ENCODE data around the gene GRHL1.

Gene GRHL1

DNA sequence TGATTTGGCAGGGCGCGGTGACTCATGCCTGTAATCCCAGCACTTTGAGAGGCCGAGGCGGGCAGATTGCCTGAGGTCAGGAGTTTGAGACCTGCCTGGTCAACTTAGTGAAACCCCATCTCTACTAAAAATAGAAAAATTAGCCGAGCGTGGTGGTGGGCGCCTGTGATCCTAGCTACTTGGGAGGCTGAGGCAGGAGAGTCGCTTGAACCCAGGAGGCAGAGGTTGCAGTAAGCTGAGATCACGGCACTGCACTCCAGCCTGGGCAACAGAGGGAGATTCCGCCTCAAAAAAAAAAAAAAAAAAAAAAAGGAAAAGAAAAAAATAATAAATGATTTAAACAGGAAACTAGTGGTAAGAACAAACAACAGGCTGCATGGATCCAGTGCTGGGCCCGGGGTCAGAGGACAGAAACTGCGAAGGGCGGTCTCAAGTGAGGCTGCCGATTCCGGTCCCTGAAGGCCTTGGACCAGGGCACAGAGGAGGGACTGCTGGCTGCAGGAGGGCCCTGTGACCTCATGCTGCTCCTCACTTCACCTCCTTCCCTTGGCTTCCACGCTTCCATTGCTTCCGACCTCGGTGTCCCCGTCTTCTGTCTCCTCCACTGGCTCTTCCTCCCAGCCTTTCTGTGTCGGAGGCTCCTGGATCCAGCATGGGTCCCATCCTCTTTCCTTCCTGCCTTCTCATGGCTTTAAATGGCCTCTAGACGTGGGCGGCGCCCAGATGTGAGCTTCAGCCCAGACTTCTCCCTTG lies 2.1 kb upstream of the GRHL1 start:
- DNase-seq: no peak

DNA sequence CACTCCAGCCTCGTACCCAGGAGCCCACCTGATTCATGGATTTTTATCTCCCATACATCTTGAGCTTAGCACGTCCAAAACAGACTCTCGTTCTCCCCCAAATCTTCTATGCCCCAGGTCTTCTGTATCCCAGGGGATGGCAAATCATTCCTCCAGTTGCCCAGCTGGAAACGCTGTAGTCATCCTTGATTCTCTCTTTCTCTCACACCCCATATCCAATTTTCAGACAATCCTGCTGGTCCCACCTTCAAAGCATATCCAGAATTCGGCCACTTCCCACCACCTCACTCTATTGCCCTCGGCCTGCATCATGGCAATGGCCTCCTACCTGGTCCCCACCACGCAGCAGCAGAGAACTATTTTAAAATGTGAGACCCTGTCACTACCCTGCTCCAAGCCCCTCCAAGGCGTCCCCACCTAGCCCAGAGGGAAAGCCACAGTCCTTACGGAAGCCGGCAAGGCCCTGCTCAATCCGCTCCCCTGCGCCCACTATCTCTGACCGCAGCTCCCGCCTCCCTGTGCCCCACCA lies 1.4 kb upstream of the GRHL1 start:
- no peak for DNase-seq

DNA sequence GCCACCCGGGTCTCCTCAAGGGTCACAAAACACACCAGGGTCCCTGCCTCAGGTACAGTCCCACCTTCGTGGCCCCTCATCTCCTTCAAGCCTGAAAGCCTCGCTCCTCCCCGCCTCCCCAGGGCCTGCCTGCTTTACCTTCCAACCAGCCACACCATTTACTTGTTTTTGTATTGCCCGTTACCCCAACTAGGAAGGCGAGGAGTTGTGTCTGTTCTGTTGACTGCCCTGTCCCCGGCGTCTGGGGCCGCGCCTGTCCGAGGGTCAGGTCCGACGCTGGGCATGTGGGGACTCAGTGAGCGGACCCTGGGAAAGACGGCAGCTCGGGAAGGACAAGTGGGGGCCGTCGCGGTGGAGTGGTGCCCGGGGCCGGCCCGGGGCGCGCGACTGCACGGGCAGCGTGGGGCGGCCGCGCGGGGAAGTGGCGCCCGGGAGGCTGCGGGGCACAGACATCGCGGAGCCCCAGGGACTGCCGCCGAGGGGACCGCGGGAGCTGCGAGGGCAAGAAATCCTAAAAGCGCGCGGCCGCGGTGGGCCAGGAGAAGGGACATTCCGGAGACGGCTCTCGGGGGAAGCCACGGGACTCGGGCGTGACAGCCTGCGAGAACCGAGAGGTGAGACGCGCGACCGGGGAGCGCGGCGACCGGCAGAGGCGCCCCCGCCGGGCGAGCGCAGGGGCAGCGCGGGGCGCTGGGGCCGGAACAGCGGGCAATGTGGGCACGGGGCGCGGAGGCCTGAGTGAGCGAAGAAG lies 797 bp upstream of the GRHL1 start:
- no peak for DNase-seq

DNA sequence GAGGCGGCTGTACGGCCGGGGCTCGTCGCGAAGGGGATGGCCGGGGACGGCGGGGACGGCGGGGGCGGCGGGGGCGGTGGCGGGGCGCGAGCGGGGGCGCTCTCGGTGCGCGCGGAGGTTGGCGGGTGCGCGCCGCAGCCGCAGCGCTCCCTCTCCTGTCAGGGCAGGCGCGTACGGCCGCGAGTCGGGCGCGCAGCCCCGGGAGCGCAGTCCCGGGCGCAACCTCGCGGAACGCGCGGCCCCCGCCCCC lies 296 bp upstream of the GRHL1 start:
- DNase-seq: no peak

- no peak for DNase-seq
Measured at GRCh38 chr2:9952286-9952737, 819 bp downstream of the GRHL1 start.

DNA sequence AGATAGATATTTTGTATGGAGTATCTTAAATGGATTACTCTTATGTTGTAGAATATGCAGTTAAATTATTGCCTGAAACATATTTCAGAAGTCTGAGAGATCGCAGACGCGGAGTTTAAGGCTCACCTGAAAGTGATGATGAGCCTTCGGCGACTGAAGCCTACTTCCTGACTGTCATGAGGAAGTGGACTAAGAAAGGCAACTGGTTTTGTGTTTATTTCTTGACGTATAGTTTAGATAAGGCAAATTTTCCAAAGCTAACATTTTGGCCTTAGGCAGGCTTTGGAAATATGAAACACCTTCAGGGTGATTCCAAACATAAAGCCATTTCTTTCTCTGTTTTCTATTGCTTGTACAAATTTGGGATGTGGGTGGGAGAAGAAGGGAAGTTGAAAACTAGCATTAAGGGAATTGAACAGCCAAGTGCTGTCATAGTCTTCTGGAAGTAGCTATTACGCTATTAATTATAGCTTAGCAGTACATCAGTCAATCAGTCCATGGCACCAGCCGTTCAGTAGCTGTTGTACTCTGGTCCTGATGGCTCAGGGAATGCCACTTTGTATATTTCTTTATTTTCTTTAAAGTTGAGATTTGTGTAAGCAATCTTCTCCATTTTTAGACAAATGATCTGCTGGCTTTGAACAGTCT lies 1.5 kb downstream of the GRHL1 start:
- no peak for DNase-seq

DNA sequence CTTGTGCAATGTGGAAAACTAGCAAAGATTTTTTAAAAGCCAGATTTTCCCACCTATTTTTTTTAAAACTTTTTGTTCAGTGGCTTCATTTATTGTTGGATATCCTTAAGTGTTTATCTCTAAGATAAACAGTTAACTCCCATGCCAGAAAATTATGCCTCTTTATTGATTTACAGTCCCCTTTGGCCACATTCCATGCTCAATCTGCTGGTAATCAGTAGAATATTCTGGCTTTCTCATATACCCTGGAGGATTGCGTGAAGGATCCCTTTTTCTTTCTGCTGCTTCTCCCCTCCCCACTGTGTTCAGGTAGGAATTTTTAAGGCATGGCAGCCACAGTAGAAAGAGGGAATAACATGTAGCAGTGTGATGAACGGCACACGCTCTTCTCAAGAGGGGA lies 2.6 kb downstream of the GRHL1 start:
- DNase-seq: no peak

DNA sequence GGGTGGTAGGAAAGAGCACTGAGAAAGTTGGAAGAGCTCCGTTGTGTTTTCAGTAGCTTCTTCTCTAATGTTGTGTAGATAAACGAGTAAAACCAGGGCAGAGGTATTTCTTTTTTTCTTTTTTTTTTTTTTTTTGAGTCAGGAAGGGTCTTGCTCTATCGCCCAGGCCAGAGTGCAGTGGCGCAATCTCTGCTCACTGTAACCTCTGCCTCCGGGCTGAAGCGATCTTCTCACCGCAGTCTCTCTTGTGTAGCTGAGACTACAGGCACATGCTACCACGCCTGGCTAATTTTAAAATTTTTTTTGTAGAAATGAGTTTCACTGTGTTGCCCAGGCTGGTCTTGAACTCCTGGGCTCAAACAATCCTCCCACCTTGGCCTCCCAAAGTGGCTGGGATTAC lies 6.6 kb downstream of the GRHL1 start:
- DNase-seq: no peak

- DNase-seq: no peak
Measured at GRCh38 chr2:9959262-9959661, 7.8 kb downstream of the GRHL1 start.

DNA sequence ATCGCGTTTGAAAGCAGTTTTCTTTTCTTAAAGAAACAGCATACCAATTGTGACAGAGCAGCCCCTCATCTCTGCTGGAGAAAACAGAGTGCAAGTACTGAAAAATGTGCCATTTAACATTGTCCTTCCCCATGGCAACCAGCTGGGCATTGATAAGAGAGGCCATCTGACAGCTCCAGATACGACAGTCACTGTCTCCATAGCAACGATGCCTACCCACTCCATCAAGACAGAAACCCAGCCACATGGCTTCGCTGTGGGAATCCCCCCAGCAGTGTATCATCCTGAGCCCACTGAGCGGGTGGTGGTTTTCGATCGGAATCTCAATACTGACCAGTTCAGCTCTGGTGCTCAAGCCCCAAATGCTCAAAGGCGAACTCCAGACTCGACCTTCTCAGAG lies 9.5 kb downstream of the GRHL1 start:
- DNase-seq: no peak

GRCh38 chr2:9964334-9964980 lies 13.0 kb downstream of the GRHL1 start:
- DNase-seq: no peak

DNA sequence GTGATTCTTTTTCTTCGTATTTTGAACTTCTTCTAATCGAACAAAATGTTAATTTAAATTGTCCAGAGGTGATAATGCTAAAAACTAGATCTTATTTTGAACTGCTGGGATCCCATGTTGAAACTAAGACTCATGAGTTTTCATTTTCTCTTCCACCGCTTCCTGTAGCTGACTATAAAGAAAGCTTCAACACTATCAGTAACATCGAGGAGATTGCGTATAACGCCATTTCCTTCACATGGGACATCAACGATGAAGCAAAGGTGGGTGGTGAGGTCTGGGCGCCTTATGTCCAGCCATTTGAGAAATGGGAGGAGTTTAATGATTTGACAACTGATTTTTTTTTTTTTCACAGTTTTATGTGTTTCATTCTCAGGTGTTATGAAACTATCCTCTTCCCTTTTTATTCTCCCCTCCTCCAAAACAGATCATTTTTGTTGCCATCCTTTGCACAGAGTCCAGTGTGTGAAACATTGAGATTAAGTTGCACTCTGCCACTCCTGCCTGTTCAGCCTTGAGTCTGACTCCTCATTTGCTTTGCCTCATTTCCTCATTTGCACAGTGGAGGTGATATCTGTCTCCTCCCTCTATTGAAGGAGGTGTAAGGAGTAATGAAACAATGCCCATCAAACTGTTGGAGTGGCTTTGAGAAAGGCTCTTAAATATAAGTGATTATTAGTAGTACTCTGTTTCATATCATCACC lies 13.8 kb downstream of the GRHL1 start:
- DNase-seq: no peak

- no peak for DNase-seq
Measured at GRCh38 chr2:9966491-9967022, 15.1 kb downstream of the GRHL1 start.

- no peak for DNase-seq
Measured at GRCh38 chr2:9967053-9967775, 15.7 kb downstream of the GRHL1 start.

DNA sequence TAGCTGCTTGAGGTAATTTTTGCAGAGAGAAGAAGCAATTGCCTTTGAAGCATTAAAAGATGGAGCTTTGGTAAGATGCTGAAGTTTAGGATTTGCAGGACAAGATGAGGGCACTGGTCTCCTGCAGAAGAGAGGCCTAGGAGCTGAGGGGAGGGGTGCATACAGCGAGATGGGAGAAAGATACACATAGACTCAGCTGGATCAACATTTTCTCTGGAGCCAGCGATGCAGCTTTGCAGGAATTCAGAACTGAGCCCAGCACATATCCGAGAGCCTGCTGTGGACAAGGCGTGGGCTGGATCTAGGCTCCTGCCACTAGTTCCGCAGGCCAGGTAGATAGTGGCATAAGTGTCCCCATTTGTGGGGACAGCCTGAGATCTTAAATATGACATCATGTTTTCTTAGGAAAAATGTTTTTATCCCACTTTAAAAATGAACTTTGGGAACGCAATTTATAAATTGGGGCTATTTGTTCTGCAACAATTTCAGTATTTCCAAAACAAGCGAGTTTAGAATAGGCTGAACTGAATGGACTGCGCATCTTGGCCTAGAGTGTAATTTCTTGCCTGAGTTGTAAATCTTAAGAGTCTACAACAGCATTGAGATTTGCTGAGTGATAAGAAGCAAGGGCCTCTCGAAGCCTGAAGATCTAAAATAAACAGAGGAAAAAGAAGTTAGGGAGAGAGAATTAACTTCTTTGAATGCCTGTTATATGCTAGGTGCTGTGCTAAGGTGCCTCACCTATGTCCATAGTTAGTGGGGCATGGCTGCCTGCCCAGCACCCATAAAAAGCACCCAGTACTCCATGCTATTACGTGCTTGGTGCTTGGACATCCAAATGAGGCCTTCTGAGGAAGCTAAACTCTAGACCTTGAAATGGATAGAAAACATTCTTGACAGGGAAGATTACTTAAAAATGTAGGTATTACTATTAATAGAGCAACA lies 17.3 kb downstream of the GRHL1 start:
- DNase-seq: no peak

- DNase-seq: no peak
Measured at GRCh38 chr2:9970200-9971044, 18.9 kb downstream of the GRHL1 start.

DNA sequence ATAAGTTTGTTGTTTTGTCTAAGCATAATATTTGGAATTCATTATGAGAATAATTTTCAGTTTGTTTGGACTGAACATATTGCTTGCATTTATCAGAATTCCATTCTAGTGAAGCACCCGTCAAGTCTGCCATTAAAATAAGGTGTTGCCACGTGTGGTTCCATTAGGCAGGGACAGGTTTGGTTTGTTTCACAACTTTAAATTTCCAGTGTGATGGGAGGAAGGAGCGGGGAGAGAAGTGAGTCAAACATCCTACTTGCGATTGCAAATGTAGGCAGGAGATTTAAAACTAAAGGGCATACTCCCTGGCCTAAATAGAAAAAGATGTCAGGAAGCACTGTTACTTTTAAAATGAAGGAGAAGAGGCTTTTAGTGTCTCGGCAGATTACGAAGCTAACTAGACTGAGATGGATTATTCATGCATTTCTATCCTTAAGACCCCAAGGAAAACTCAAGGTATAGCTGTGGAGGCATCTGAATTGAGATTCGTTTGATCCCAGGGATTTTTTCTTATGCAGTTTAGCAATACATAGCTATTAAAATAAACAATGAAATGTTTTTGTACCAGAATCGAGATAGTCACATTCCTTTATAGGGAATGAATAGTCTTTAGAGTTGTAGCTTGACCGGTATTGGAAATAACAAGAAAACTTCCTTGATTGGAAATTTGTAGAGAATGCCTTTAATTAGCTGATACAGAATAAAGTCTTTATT lies 19.8 kb downstream of the GRHL1 start:
- DNase-seq: no peak

GRCh38 chr2:9971890-9972289 lies 20.4 kb downstream of the GRHL1 start:
- DNase-seq: no peak
